ENCODE results near the gene RALGPS2.
"Not testable (repeated sequence)": the region's sequence is repeated elsewhere in the genome, so short reads cannot be mapped to it uniquely, and the experiment has no call there.

The RALGPS2 gene

DNA sequence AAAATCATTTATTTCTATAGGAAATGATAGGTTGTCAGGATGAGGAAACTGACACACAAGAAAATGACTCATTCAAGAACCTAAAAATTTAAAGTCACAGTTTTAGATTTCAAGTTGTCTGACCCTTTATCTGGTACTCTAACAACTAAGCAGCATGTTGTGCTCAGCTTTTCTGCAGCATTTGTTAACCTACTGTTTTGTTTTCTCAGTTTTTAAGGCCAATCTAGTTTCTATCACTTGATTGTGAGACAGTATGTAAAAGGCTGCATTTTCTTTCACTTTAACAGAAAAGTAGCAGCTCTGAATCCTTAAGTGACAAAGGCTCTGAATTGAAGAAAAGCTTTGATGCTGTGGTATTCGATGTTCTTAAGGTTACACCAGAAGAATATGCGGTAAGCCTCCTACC, 59.1 kb downstream of the RALGPS2 start:
- DNase-seq, result no peak

DNA sequence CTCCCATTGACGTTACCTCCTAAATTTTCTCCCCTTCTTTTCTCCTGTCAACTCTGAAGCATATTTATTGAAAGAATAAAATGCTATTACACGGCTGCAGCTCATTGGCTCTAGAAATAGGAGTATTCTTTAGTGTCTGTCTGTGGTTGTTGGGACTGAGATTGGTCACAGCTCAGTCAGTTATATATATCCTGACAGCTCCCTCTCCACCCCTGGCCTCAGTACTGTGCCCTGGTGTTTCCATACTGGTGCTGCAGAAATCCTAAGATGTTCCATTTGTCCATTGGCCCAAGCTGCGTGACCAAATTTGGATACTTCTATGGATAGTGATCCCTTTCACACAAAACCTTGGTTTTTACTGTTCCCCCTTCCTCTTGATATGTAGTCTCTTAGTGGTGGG, 67.3 kb downstream of the RALGPS2 start:
- DNase-seq, result no peak

DNA sequence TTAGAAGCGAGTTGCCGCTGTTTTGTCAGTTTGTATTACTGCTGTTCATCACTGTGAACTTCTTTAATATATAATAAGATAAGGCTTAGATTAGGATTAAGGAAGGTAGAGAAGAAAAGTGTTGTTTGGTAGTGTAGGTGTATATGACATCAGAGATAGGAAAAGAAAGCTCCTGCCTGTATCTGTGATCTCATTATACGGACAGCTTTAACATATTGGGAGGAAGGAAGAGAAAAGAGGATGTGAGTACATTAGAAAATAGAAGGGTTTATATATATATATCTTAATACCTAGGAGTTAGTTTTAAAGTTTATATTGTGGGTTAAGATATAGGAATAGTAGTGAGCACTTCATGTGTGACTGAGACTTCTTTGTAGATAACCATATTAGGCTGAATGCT, 71.0 kb downstream of the RALGPS2 start:
- DNase-seq, result no peak

GRCh38 chr1:178797590-178797989, 72.5 kb downstream of the RALGPS2 start:
- DNase-seq, result no peak

DNA sequence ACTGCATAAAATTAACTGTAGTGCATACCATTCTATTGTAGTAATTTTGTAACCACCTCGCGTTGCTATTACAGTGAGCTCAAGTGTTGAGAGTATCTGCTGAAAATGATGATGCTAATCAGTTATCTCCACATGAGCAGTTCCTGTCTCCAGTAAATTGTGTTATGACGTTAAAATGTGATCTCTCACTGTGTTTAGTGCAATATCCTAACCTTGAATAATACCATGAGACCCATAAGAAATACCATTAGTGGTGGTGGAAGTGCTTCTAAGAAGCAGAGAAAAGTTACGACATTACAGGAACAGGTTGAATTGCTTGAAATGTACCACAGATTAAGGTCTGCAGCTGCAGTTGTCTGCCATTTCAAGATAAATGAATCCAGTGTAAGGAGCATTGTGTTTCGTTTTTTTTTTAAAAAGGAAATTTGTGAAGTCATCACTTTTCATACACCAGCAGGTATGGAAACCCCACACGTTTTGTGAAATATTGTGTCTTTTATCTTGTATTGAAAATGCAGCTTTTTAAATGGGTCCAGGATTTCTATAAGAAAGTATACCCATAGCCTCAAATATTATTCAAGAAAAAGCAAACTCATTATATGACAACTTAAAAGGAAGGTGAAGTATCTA, 73.3 kb downstream of the RALGPS2 start:
- no peak for DNase-seq

- no peak for DNase-seq
These were observed 77.8 kb downstream of the RALGPS2 start for GRCh38 chr1:178802873-178803272.

DNA sequence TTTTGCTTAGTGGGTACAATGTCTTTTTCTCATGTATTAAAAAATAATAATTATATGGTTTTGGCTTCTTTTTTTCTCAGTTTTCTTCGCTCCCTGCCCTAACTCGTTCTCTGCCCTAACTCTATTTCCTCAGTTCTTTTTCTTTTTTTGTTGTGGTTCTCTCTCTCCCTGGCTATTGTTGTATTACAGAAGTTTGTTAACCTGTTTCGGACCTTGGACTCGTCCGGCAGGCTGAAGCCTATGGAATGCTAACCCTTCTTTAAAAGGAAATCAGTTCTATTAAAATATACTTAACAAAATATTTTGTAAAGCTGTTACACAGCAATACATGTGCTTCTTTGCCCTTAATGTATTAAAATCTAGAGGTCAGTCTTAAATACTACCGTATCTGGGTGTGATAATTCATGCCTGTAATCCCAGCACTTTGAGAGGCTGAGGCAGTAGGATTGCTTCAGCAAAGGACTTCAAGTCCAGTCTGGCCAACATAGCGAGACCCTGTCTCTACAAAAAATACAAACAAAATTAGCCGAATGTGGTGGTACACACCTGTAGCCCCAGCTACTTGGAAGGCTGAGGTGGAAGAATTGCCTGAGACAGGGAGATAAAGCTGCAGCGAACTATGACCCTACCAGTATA, 81.7 kb downstream of the RALGPS2 start:
- no peak for DNase-seq

DNA sequence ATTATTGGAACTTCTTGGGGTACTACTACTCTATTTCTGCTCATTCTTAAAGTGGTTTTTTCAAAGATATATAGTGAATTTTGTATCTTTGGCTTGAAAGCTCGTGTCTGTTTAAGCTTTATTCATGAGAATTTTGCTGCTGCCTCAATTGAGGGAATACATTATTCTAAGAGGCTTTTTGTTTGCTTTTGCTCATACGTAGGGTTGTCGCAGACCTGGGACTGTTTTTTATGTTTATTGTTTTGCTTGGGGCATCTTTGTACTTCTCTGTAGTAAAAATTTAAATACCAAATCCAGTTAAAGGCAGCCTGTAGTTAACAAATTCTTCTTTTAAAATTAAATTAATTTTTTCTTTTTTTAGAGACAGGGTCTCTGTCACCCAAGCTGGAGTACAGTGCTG, 83.5 kb downstream of the RALGPS2 start:
- DNase-seq, result no peak

- DNase-seq, result no peak
These were observed 85.5 kb downstream of the RALGPS2 start for GRCh38 chr1:178810585-178810984.

DNA sequence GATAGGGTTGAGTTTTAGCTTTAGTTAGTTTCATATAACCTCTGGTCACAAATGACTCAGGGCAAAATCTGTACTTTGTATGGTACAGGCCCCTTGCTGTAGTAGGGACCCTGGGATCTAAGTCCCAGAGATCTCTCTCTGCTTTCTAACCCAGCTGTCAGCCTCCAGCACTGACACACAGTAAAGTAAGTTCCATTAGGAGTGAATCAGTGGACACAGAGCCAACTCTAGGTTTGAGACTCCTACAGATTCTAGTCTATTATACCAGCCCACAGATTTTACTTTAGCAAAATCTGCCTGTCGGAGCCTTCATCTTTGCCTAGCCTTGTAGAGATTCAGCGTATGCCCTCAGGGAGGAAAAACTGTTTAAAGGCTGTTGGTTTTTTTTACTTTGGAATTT, 93.4 kb downstream of the RALGPS2 start:
- no peak for DNase-seq

- DNase-seq, result no peak
These were observed 94.1 kb downstream of the RALGPS2 start for GRCh38 chr1:178819123-178819522.

GRCh38 chr1:178821134-178821866, 96.3 kb downstream of the RALGPS2 start:
- DNase-seq, result no peak

- no peak for DNase-seq
These were observed 100.1 kb downstream of the RALGPS2 start for GRCh38 chr1:178825167-178825566.

- no peak for DNase-seq
These were observed 119.4 kb downstream of the RALGPS2 start for GRCh38 chr1:178844436-178844835.

DNA sequence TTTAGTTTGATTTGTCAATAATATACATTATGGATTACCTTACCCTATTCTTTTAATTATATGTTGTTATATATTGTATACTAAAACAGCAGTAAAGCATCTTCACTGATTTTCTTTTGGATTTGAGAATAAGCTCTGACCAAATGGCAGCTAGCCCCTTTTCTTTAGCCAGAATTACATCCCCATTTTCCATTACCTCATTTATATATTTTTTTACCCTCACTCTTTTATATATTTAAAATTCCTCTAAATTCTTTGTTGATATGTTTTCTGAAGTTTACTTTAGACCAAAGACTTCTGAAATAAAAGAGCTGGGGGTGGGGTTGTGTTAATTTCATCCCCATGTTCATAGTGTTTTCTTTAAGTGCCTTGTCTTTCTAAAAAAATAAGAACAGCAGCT, 121.3 kb downstream of the RALGPS2 start:
- DNase-seq, result no peak

- no peak for DNase-seq
These were observed 122.4 kb downstream of the RALGPS2 start for GRCh38 chr1:178847396-178847849.

DNA sequence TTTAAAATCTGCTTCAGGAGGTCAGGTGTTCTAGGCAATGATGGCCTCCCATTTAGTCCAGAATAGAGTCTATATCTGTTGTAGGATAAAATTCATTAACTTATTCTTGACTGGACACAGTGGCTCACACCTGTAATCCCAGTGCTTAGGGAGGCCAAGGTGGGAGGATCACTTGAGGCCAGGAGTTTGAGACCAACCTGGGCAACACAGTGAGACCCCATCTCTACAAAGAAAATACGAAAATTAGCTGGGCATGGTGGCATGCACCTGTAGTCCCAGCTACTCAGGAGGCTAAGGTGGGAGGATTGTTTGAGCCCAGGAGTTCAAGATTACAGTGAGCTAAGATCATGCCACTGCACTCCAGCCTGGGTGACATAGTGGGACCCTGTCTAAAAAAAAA, 122.9 kb downstream of the RALGPS2 start:
- DNase-seq, result not testable (repeated sequence)

DNA sequence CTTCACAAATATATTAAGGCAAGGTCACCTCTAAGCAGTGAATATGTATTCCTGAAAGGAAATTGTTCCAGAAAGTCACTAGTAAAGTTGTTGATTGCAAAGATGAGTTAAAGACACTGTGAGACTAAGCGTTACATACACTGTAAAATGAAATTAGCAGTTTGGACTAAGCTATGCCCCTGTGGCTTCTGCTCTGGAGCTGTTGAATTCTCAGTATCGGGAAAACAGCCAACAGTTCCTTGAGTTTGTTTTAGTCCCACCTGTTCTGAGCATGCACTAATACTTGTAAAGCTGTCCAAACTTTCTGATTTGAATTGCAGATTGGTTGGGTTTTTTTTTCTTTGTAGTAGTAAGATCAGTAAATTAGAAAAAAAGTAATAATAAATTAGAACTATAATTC, 124.9 kb downstream of the RALGPS2 start:
- no peak for DNase-seq

DNA sequence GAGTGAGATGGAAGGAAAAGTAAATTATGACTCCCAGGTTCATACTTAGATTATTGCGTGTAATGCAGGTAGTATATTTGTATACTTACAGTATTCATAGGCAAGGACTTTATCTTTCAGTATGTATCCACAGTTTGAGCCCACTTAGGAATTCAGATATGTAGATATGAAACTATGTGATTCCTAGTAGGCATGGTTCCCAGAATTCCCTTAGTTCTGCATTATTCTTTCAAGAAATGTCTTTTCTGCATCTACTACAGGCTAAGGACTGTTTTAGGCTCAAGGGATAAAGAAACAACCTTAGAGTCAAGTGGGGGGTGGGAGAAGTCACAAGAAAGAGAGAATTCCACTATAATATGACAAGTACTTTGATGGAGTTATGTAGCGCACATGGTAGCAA, 132.1 kb downstream of the RALGPS2 start:
- DNase-seq, result no peak

- no peak for DNase-seq
These were observed 137.4 kb downstream of the RALGPS2 start for GRCh38 chr1:178862416-178862815.

- DNase-seq, result no peak
These were observed 137.8 kb downstream of the RALGPS2 start for GRCh38 chr1:178862864-178863263.

DNA sequence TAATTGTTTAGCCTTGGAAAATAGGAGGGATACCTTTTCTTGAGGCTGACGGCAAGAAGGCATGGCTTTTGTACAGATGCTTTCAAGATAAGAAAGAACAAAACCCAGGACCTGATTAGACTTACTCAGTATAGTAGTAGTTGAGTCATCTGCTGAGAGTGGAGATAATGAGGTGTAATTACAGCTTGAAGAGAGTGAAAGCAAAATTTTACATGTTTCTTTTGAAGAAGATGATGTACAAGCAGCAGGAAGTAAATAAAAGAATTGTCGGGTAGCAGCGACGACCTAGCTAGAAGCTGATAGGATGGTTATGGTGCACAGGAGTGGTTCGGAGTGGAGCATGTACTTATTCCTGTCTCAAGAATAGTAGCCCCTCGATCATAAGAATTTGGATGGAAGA, 139.3 kb downstream of the RALGPS2 start:
- DNase-seq, result no peak

DNA sequence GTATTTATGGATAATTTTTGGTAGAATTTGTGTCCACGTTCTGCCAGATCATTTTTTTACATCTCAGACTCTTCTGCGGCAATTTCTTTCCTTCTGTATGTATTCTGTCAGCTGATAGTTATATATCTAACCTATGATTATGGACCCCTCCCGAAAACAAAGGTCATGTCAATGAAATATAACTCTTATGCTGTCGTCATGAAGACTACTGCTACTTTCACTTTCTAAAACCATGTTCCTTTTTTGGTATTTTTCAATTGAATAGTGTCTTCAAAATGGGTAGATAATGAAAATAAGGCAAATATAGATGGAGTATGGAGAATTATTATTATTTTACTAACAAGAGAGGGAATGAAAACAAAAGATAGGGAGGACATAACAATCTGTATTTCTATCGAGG, 142.6 kb downstream of the RALGPS2 start:
- DNase-seq, result no peak

GRCh38 chr1:178868706-178869105, 143.7 kb downstream of the RALGPS2 start:
- DNase-seq, result no peak
